DOHH2 (cell line): ENCODE data around the gene RRAGD.

ENCODE experiments used
- EZH2phosphoT487 ChIP-seq: fragments of 200-600 bp; sonication (generic); IDR thresholded peaks from 2 replicates; pipeline ENCODE4 v1.6.1; 2017; ENCODE audit warnings: borderline replicate concordance, mild to moderate bottlenecking, antibody characterized with exemption, low read length, moderate library complexity, mixed read lengths
- TF ChIP-seq, protein P1 (sequence below): fragments of 200-600 bp; sonication (generic); IDR thresholded peaks from one replicate; pipeline ENCODE4 v1.5.1; 2014; ENCODE audit warnings: antibody characterized with exemption, mild to moderate bottlenecking, low read depth, low read length; ENCODE audit not compliant: poor library complexity, severe bottlenecking

DNA sequence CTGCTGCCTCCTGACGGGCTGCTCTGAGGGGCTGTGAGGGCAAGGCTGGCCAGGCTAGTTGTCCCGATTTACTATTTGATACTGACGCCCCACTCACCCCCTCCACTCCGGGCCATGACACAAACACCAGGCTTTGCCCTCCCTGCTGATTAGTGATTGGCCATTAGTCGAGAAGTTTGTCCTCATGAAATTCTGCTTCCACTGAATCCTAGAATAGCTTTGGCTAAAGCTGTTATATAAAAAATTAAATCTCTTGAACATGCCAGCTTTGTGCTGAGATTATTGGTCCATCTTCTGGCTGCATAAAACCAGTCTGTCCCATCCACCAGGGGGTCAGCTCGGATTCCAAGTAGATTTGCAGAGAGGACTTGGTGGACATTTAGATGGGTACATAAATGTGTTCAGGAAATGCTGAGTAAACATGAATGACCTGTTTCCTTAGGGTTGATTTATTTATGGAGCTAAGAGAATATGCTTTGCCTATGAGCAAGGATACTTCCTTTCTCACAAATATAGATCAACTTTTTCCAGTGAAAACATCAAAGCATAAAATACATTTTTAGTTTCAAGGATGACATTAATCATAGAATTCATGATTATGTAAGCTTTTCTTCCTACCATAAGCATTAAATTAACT is 96.7 kb downstream of the RRAGD start, which contains the start of gene GABRR2:
- TF ChIP-seq, protein P1, sequence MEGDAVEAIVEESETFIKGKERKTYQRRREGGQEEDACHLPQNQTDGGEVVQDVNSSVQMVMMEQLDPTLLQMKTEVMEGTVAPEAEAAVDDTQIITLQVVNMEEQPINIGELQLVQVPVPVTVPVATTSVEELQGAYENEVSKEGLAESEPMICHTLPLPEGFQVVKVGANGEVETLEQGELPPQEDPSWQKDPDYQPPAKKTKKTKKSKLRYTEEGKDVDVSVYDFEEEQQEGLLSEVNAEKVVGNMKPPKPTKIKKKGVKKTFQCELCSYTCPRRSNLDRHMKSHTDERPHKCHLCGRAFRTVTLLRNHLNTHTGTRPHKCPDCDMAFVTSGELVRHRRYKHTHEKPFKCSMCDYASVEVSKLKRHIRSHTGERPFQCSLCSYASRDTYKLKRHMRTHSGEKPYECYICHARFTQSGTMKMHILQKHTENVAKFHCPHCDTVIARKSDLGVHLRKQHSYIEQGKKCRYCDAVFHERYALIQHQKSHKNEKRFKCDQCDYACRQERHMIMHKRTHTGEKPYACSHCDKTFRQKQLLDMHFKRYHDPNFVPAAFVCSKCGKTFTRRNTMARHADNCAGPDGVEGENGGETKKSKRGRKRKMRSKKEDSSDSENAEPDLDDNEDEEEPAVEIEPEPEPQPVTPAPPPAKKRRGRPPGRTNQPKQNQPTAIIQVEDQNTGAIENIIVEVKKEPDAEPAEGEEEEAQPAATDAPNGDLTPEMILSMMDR: no peak
- no peak for TF ChIP-seq EZH2phosphoT487
